NCI-H128 (cell line): ENCODE measurements around the gene SLC25A53.

Experiments
- DNase-seq: peaks from one replicate; lab custom pipeline; 2025; ENCODE audit not compliant: unreplicated experiment; lab: John Stamatoyannopoulos, UW

SLC25A53 gene

GRCh38 chrX:104156630-104157529 lies at the start of gene SLC25A53:
SLC25A53 (minus strand) TSS chrX:104157009; CDS start chrX:104105257, 51,752 bp downstream.
- DNase-seq, result peak; percentile 41

GRCh38 chrX:104205548-104205947 lies 48.7 kb upstream of the SLC25A53 start:
- DNase-seq, result no peak

GRCh38 chrX:104195489-104196084 lies 38.8 kb upstream of the SLC25A53 start:
- DNase-seq, result peak; percentile 4

GRCh38 chrX:104195013-104195412 lies 38.2 kb upstream of the SLC25A53 start:
- no peak for DNase-seq

- no peak for DNase-seq
Measured at GRCh38 chrX:104193485-104193884, 36.7 kb upstream of the SLC25A53 start.

GRCh38 chrX:104189837-104190236 lies 33.0 kb upstream of the SLC25A53 start:
- no peak for DNase-seq

GRCh38 chrX:104187931-104188330 lies 31.1 kb upstream of the SLC25A53 start:
- DNase-seq, result no peak

- no peak for DNase-seq
Measured at GRCh38 chrX:104183685-104184084, 26.9 kb upstream of the SLC25A53 start.

GRCh38 chrX:104173841-104174240 lies 17.0 kb upstream of the SLC25A53 start:
- DNase-seq, result no peak

GRCh38 chrX:104172788-104173187 lies 16.0 kb upstream of the SLC25A53 start:
- DNase-seq, result no peak

- DNase-seq, result no peak
Measured at GRCh38 chrX:104172121-104172520, 15.3 kb upstream of the SLC25A53 start.

GRCh38 chrX:104168127-104168526 lies 11.3 kb upstream of the SLC25A53 start:
- no peak for DNase-seq

- no peak for DNase-seq
Measured at GRCh38 chrX:104166735-104167436, 10.1 kb upstream of the SLC25A53 start.

GRCh38 chrX:104165894-104166734 lies 9.3 kb upstream of the SLC25A53 start, which contains the start of gene FAM199X:
FAM199X (plus strand) TSS chrX:104166453; CDS start chrX:104166786, 333 bp downstream.
- peak; percentile 73 for DNase-seq

- no peak for DNase-seq
Measured at GRCh38 chrX:104151037-104151436, 5.8 kb downstream of the SLC25A53 start.

- DNase-seq, result no peak
Measured at GRCh38 chrX:104141087-104141760, 15.6 kb downstream of the SLC25A53 start.

- no peak for DNase-seq
Measured at GRCh38 chrX:104137496-104137895, 19.3 kb downstream of the SLC25A53 start.

- peak; percentile 62 for DNase-seq
Measured at GRCh38 chrX:104136241-104137019, 20.4 kb downstream of the SLC25A53 start.

GRCh38 chrX:104135677-104136076 lies 21.1 kb downstream of the SLC25A53 start:
- no peak for DNase-seq
